NOMO-1 treated with dmso at 0.1 percent for 144 hours (cell line): ENCODE data around the gene RNF144B.
"Not testable (repeated sequence)": the region's sequence is repeated elsewhere in the genome, so short reads cannot be mapped to it uniquely, and the experiment has no call there.

Source experiments
- DNase-seq: peaks from one replicate; lab custom pipeline; 2025; ENCODE audit not compliant: unreplicated experiment; lab: John Stamatoyannopoulos, UW

Gene RNF144B

DNA sequence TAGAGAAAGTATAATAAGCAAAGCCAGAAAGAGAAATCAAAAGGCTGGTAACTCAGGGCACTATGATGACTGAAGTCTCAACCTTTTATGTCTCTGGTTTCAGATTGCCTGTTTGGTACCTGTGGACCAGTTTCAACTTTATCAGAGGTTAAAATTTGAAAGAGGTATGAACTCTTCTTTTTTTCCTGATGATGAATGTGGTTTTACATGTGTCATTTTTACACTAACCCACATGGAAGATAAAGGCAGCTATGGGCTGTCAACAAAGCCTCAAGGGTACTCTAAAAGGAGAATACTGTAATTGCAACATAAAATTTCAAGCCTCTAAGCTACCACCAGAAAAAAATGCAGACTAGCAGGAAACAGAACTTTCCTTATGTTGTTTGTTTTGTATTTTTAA, 52.4 kb downstream of the RNF144B start:
- no peak for DNase-seq

DNA sequence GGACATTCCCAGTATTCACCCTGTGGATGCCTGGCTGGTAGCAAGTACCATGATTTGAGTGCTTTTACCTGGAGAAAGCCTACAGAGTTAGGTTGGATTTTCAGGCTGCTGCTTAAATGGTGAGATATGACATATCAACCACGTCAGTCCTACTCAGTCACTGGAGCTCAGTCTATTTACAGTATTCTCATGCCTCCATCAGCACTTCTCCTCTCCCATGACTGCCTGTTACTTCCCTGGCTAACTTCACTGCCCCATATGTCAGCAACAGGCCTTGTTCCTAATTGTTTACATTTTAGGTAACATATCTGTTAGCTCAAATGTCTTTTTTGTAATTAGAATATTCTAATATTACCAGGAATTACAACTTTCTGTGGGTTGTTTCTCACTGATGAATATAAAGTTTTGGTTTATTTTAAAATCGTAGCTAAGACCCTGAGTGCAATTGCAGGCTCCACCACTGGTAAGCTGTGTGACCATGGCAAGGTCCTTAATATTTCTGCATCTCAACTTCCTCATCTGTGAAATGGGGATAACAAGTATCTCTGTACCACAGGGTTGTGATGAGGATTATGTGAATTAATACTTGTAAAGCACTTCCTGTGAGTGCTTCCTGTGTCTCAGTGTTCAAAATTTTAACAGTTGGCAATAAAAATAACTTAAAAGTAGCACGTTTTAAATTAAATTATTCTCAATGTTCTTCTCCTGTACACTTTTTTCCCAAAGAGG, 54.3 kb downstream of the RNF144B start:
- no peak for DNase-seq

DNA sequence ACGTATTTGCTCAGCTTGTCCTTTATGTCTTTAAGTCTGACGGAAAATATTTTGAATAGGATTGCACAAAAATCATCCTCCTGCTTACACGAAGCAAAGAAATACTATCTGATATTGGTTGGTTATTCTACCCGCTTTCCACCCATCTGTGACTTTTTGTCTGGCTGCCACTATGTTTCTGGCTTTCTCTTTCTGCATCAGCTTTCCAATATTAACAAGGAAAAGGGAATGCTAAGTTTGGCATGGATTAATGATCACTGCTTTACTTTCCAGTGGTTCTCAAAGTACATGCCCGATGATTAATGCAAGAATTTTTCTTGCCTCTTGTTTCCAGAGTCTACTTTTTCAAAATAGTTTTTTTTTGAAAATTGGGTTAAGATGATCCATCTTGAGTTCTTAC, 57.0 kb downstream of the RNF144B start:
- DNase-seq = no peak

DNA sequence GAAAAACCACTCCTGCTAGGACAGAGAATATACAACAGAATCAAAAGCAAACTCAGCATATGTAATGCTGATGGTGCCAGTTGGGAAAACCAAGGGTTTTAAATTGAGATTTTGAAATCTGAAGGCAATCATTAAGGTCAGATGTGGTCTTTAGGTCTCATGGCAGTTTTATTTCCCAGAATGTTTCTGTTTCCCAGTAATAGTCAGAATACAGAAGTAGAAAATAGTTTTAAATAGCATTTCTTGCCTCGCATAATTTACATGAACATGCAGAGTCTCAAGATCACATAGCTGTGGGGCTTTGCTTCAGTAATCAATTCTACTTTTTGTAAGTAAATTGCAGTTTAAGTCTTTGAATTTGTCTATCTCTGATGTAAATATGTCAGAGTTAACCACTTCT, 58.1 kb downstream of the RNF144B start:
- no peak for DNase-seq

DNA sequence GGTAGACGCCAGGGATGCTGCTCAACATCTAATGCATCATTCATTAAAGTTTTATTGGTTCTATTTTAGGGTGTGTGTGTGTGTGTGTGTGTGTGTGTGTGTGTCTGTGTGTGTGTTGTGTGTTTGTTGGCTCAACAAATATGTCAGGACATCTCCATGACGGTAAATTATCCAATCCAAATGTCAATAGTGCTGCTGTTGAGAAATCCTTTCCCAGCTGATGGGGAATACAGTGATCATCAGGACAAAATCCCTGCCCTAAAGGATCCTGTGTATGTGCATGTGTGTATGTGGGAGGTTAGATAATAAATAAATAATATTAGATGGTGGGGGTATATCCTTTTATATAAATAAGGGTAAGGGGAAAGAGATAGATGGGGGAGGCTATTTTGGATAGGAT, 59.6 kb downstream of the RNF144B start:
- no peak for DNase-seq

DNA sequence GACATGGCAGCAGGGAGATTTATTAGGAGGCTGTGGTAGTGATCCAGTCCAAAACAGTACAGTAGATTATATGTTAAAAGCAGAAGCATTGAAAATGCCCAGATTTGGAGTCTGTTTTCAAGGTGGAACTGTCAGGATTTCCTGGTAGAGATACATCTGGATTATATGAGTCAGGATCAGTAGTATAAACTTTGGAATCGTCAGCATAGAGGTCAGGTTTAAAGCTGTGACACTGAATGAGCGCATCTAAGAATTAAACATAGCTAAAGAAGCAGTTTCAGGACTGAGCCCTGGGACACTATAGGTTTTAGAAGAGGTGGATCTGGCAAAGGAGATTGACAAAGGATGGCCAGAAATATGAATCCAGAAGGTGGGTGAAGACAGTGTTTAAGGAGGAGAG, 60.4 kb downstream of the RNF144B start:
- no peak for DNase-seq

DNA sequence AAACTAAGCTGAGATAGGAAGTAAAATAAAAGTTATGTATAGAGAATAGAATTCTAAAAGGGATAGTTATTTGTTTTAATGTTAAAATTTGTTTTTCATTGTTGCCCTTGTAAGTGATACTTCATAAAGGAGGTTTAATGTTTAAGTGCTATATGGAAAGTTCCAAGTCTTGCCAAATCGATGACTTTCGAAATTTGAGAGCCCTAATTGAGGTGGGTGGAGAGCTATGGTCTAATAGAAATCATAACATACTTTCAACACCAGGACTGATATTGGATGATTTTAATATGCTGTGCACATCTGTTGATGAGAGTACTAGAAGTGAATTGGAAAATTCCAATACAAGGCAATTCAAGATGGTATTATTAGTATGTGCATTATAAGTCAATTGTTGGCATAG, 64.6 kb downstream of the RNF144B start:
- no peak for DNase-seq

DNA sequence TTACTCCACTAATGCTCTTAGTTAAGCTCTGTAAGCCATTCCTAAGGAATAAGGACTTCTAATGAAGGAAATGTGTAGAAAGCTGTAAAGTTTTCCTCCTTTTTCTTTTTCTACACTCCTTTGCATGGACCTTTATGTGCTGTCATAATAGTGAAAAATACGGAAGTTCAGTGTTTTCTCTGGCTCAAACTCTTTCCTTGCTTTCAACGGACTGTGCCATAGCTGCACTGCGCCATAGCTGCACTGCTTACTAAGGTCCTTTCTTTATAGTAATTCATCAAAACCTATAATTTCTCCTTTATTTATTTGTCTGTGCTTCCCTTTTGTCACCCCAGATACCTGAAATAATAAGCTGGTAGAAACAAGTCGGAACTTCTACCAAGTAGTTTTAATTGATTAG, 67.3 kb downstream of the RNF144B start:
- DNase-seq = no peak

DNA sequence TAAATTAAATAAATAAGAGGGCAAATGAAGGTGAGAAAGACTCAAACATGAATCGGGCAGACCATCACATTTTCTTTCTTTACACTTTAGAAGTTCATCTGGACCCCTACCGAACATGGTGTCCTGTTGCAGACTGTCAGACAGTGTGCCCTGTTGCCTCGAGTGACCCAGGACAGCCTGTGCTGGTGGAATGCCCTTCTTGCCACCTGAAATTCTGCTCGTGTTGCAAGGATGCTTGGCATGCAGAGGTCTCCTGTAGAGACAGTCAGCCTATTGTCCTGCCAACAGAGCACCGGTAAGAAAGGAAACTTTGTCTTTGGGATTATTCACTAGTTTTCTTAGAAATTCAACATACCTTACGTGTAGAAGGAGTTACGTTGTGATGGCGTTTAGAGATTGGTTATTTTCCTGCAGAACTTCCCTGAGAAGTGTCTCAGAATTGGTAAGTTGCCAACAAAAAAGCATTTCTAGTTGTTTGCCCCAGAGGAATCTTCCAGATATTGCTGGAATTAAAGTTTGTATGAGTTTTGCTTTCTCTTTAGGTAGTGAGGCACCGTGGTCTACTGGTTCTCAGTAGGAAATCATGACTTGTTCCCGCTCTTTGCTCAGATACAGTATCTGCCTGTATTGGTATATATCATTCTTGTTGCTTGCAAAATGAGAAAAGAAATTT, 70.1 kb downstream of the RNF144B start:
- DNase-seq = no peak

DNA sequence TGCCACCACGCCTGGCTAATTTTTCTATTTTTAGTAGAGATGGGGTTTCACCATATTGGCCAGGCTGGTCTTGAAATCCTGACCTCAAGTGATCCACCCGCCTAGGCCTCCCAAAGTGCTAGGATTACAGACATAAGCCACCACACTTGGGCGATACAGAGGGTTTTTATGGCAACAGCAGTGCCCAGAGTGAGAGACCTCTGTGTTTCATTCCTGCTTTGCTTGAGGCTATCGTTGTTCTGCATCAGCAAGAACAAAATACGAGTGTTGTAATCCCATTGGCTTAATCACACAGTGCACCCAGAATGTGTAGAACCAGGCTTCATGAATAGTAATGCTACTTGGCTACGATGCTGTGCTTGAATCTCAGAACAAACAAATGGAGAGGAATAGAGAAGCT, 70.9 kb downstream of the RNF144B start:
- DNase-seq = not testable (repeated sequence)

DNA sequence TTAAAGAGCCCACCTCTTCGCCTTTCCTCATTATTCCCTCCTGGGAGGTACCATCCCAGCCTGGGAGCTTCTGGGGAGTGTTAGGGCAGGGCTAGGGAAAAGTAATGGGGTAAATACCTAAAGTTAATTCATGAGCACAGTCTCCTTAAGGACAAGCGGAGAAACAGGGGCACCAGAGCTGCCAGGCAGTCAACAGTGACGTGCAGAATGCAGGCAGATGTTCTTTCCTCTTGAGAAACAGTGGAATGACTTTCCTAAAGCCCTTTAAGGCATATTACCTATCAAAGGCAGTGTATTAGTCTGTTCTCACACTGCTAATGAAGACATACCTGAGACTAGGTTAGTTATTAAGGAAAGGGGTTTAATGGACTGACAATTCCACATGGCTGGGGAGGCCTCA, 76.3 kb downstream of the RNF144B start:
- DNase-seq = no peak

DNA sequence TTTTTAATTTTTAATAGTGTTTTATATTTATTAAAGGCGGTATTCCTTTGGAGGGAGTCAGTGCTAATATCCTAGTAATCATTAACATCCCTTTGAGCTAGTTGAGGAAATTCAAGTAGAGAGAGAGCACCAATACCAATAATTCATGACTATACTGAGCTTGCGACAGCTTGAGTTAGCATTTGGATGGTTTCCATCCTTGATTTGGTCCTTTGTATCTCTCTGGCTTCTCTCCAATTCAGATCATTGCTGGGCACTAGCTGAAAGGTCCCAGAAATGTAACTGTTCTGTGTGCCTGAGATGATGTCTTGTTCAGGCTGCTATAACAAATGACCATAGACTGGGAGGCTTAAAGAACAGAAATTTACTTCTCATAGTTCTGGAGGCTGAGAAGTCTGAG, 77.0 kb downstream of the RNF144B start:
- no peak for DNase-seq

DNA sequence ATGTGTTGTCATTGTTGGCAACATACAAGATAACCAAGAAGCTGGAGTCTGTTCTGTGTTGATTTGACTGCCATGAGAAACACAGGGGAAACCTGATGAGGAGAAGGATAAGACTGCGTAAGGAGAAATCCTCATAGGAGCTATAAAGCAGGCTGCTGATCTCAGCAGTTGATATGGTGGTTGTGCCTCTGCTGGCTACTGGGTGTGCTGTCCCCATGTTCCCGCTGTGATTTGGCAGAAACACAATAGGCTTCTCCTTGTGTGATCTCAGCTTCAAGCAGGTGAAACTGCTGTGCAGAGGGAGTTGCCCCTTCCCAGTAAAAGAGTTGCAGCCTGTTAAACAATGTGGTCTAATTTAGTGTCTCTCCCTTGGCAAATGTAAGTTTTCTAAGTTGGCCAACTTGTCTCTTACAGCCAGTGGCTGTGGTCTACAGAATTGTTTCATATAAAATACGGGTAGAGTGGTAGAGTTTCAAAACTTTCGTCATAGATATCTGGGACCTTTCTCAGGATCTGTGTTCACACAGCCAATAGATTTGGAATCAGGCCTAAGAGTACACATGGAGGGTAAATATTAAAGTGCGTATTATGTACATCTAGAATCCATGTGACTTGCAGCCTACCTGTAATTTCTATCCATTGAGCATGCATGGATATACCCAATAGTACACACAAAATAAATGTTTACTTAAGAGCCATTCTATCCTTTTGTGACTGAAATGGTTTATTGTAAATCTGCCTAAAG, 78.4 kb downstream of the RNF144B start:
- no peak for DNase-seq

DNA sequence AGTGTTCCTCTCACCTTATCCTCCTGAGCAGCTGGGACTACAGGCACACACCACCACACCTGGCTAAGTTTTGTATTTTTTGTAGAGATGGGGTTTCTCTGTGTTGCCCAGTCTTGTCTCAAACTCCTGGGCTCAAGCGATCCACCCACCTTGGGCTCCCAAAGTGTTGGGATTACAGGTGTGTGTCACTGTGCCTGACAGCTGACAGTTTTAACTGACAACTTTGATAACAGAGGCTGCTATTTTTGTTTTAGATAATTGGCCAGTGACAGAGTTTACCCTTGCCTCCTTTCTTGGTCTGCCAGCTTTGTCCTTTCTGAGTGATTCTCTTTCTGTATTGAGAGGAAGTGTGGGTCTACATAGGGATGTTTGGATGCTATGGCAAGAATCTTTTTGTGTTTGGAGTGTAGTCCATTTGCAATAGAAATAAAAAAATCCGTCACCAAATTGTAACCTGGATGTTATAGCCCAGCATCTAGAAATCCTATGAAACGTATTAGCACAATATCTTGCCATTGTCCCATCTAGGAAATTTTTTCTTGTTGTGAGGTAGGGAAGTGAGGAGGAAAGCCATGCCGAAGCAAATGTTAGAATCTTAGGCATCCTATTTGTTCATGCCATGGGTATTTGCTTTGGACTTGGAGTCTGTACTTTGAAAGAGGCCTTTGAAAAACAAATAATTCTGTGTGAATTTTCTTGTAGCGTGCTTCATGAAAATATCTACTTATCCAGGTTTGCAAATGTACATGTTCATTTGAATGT, 80.8 kb downstream of the RNF144B start:
- DNase-seq = no peak

DNA sequence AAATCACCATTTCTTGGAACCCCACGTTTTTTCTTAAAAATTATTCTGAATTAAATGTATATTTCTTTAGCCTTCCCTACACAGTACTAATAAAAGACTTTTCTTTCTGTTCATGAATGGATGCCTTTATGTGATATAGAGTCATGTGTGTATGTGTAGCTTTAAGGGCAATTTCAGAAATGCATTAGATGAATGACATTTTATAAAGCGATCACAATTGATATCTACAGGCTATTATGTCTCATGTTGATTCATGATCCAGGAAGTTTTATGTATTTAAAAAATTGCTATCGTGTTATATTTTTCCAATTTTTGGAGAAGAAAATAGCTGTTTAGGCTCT, 81.3 kb downstream of the RNF144B start:
- no peak for DNase-seq

DNA sequence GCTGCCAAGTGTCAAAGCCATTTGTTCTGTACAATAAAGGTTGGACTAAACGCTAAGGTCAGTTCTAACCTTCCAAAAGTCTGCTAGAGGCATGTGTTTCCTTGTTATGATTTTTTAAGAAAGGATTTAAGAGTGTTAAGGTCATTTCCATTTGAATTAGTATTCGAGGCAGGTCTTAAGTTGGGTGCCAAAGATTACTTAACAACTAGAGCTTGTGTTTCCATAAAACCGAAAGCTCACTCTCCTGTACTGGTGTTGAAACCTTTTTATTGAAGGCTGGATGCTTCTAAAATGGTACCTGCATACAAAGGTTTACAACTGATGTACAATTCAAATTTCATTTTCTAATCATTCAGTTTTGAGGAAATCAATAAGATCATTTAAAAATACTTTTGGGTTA, 82.4 kb downstream of the RNF144B start:
- DNase-seq = no peak

DNA sequence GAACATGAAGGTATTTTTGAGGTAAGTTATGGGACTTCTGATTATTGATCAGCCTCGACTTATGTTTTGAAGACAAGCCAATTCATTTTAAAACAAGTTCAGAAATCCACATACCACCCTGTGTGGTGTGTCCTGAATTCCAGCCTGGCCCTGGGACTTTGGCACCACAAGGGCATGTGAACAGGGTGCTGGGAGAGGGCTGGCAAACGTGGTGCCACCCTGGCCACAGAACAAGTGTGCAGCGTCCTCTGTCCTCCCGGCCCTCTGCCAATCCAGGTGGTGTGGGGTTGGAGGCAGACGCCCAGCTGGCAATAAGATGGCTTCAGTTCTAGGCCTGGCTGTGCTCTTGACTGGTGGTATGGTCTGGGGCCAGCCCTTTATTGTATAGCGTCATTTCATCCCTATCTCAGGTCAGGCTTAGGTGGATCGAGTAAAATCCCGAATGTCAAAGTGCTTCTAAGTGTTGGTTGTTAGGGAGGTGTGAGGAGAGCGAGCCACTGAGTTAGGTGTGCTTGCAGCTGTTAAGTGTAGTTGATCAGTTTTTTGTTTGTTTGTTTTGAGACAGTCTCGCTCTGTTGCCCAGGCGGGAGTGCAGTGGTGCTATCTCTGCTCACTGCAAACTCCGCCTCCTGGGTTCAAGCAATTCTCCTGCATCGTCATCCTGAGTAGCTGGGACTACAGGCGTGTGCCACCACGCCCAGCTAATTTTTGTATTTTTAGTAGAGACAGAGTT, 84.2 kb downstream of the RNF144B start:
- no peak for DNase-seq

DNA sequence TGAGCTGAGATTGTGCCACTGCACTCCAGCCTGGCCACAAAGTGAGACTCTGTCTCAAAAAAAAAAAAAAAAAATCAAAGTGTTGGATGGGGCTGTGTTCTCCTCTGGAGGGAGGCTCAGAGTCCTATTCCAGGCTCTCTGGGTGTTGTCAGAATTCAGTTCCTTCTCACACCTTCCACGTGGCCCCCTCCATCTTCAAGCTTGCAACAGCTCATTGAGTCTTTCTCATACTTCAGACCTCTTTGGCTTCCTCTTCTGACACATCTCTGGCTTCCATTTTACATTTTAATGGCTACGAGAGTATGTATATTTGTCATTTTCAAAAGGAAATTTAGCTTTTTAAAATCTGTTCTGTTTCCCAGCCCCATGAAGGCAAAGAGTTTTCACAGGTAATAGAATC, 85.8 kb downstream of the RNF144B start:
- no peak for DNase-seq

DNA sequence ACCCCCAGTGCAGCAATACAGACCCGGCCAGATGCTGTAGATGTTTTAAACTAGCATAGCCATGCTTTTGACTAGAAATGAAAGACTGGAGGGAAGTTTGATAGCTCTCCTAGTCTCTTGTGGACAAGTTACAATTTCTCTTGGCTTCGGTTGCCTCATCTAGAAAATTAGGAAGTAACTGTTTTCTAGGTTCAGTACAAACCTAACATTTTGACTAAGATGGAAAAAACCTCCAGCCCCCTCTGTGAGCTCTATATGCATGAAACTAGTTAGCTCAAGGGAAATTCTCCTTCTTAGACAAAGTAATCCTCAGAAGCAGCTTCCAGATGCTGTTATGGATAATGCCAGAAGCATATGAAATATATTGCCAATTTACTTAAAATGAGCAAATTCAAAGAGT, 86.6 kb downstream of the RNF144B start:
- DNase-seq = no peak

DNA sequence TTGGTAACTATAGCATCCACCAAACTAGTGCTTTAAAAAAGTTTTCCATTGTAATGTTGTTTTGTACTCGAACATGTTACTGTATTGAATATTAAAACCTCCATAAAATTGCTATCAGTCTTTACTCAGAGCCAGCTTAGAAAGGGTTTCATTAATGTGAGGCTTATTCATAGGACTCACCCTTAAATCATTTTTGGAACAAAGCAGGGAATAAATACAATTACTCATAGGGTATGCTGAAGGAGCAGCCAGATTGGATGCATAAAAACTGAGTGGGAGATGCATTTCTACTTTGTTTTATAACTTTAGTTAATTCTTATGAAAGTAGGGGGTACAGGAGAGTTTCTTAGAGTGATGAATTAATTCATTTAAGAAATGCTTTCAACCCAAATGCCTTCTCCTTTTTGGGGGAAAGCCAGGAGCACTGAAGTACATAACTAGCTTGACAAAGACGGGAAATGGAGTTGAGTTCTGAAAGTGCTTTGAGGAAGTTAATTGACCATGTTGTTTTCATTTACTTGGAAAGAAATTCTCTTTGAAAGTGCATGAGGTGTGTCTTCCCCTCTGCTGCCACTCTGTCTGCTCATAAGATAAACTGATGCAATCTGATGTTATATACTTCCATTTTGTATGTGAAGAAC, 90.3 kb downstream of the RNF144B start:
- peak; percentile 19 for DNase-seq
